SH-SY5Y (cell line): Measurements from ENCODE around the gene LAMB1.

Source experiments
- GATA2 ChIP-seq: IDR thresholded peaks from 2 replicates; pipeline ENCODE4 v1.6.1; 2011; ENCODE audit warnings: mild to moderate bottlenecking, low read depth, low read length
- GATA3 ChIP-seq: IDR thresholded peaks from 2 replicates; pipeline ENCODE4 v1.6.1; 2011; ENCODE audit warnings: low read depth, mild to moderate bottlenecking, low read length, moderate library complexity

DNA sequence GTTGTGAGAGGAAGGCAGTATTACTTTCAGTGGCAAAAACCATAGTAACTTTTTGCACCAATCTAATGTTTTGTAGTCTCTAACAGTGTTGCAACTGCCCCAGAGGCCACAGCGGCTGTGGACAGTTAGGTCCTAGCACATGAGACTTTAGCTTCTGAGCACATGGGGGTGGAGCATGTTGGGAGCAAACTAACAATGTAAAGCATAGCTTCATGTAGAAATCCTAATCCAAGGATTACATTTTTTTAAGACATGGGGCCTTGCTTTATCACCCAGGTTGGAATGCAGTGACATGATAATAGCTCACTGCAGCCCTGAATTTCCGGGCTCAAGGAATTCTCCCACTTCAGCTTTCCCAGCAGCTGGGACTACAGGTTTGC lies 49.0 kb downstream of the LAMB1 start:
- TF ChIP-seq GATA2 (no peak), GATA3 (no peak)
